CD4-positive, alpha-beta T cell treated with Interleukin-17A for 1 hour (primary cell): ENCODE results near the gene RIPPLY3.
"Not testable (repeated sequence)": the region's sequence is repeated elsewhere in the genome, so short reads cannot be mapped to it uniquely, and the experiment has no call there.

Experiments
- DNase-seq: peaks from one replicate; pipeline ENCODE4 v3.0.0-alpha.2; 2020

RIPPLY3 gene

DNA sequence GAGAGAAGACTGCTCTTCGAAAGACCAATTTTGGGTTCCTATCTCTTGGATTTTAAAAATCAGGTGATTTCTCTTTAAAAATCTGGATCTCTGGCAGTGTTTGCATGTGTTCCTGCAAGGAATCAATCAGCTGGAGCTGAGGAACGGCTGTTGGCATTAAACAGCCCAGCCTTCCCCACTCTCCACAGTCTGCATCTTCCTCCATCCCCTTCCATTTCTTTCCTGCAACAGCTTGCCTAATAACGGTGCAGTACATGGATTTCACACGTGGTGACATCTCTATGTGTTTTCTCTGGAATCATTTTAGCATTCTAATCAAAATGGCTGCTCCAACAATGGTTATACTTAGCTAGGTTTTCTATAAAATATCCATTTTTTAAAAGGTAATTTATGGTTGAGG, 20.0 kb downstream of the RIPPLY3 start:
- DNase-seq, result no peak

DNA sequence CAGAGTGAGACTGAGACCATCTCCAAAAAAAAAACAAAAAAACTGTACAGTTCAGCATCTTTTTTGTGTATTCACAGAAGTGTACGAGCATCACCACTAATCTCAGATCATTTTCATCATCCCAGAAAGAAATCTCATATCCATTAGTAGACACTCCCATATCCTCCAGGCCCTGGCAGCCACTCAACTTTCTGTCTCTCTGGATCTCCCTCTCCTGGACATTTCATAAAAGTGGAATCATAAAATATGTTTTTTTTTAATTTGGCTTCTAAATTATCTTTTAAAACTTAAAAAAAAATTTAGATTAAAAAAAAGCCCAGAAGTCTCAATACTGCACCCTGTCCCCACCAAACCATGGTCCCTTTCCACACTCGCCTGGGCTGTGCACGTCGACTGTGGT, 22.1 kb downstream of the RIPPLY3 start:
- DNase-seq, result no peak

DNA sequence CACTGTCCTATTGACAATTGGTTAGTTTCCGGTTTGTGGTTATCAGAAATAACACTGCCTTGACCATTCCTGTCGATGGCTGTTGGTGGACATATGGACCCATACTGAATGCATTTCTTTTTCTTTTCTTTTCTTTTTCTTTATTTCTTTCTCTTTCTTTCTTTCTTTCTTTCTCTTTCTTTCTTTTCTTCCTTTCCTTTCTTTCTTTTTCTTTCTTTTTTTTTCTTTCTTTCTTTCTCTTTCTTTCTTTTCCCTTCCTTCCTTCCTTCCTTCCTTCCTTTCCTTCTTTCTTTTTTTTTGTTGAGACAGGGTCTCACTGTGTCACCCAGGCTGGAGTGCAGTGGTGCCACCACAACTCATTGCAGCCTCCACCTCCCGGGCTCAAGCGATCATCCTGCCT, 24.4 kb downstream of the RIPPLY3 start:
- no peak for DNase-seq

DNA sequence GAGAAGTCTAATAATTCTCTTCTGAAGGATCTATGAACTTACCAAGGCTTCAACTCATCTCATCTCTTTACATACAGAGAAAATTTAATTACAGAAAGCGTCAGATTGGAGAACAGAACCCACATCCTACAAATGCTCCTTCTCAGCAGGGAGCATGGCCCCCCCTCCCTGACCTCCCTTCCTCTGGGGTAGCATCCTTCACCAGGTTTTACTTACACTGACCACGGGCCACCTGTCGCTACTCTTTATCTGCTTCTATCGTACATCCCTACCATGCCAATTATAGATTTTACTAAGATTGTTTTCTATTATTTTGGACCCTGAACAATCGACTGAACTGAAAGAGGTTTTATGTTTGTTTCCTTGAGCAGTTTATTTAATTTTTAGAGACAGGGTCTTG, 25.8 kb downstream of the RIPPLY3 start:
- no peak for DNase-seq

DNA sequence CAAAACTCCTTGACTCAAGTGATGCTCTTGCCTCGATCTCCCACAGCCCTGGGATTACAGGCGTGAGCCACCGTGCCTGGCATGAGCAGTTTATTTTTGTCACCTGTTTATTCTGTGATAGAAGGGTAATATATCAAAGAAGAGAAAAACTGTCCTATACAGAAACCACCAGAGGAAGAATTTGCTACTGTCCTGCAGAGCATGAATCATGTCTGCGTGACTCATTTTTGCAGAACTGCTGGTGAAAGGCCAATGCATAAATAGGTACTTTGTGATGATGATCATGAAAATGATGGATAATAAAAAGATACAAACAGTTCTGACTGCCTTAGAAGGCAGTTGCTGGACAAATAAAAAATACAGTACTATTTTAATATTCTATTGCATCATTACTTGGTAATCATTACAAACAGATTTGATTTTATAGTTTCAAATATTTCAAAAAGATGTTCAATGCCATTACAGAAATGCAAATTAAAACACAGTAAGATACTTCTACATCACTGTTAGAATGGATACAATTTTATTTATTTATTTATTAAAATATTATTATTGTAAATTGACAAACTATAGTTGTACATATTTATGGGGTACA, 26.5 kb downstream of the RIPPLY3 start:
- DNase-seq, result no peak

DNA sequence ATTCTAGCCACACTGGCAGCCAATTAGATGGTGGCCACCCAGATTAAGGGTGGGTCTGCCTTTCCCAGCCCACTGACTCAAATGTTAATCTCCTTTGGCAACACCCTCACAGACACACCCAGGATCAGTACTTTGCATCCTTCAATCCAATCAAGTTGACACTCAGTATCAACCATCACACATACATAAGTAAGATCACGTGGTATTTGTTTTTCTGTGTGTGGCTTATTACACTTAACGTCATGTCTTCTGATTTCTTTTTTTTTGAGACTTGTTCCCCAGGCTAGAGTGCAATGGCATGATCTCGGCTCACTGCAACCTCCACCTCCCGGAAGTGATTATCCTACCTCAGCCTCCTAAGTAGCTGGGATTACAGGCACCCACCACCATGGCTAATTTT, 27.9 kb downstream of the RIPPLY3 start:
- DNase-seq, result not testable (repeated sequence)

DNA sequence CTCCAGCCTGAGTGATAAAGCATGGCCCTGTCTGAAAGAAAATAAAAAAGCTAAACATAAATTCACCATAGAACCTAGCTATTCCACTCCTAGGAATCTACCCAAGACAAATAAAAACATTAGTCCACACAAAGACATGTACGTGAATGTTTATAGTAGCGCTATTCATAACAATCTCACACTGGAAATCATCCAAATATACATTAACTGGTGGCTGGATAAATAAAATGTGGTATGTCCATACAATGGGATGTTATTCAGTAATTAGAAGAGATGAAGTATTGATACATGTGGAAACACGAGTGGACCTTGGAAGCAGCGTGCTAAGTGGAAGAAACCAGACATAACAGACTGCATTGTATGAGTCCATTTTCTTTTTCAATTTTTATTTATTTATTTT, 29.7 kb downstream of the RIPPLY3 start:
- no peak for DNase-seq

DNA sequence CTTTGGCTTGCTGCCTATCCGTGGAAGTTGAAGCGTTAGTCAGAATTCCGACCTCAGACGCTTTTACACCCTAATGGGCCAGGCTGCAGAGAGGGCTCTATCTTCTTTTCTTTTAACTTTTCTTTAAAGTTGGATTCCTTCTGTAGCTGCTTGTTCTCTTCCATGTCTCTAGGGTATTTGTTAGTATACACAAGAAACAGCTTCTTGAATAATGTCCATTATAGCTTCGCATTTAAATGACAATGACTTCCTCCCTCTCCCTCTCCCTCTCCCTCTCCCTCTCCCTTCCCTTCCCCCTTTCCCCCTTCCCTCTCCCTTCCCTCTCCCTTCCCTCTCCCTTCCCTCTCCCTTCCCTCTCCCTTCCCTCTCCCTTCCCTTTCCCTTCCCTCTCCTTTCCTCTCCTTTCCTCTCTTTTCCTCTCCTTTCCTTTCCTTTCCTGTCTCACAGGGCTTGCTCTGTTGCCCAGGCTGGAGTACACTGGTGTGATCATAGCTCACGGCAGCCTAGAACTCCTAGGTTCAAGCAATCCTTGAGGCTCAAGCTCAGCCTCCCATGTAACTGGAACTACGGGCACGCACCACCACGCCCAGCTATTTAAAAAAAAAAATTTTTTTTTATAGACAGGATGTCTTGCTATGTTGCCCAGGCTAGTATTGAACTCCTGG, 33.0 kb downstream of the RIPPLY3 start:
- no peak for DNase-seq

DNA sequence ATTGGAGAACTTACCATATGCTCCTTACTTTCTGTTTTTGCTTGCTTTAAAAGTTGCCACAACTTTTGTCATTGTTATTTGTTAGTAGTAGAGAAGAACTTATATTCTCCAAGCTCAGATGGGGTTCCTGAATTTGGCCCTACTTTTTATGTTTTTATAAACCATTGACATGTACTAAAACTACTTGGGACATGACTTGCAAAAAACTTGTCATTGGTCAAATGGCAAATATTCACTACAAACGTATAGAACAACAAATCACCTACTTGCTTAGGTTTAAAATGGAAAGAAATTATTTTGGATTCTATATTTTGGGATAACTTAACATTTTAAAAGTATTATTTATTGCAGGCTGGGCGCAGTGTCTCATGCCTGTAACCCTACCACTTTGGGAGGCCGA, 33.7 kb downstream of the RIPPLY3 start:
- no peak for DNase-seq

DNA sequence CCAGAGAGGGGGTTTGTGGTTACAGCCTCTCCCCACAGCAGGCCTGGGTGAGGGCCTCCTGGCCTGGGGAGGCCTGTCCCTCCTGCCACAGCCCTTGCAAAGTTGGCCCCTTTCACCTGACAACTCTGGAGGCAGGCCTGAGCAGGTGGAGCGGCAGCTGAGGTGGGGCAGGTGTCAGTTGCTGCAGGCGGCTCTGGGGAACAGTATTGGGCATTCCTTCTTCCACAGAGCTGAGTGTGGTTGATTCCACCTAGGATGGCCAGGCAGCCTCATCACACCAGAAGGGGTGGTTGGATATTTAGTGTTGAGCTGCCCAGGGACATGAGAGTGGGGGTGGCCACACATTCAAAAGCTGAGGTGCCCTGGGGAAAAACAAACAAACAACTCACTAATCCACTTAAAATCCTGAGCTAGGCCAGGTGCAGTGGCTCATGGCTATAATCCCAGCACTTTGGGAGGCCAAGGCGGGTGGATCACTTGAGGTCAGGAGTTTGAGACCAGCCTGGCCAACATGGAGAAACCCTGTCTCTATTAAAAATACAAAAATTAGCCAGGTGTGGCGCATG, 35.3 kb downstream of the RIPPLY3 start:
- DNase-seq, result no peak

DNA sequence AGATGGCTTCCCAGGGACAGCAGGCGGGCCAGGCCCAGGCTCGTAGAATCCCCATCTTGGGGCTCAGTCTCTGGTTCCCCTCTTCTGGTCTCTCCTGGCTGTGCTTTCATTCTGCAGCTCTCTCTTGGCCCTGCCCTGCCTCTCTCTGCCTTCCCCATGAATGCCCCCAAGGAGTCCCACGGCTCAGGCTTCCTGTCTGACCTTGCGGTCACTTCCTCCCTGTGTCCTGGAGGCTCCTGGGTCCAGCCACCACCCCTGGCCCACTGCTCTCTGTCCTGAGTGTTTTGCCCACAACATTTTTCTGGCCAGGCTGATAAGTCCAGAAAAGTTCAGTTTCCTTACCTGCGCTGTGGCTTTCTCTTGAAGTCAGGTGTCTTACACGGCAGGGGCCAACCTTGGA, 37.3 kb downstream of the RIPPLY3 start:
- DNase-seq, result no peak

DNA sequence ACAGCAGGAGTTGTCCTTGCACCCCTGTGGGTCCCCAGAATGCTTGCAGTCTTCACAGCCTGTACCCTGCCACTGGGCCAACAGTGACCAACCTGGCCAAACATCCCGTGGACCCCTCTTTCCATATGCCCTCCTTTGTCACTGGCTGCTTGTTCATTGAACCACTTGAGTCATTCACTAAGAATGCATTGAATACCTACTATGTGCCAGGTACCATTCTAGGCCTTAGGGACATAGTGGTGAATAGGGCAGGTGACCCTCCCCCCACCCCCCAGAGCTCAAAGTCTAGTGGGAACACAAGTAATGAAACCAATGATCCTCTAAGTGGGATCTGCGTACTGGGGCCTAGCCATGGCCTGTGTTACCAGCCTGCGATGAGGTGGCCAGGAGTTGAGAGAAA, 38.1 kb downstream of the RIPPLY3 start:
- no peak for DNase-seq

DNA sequence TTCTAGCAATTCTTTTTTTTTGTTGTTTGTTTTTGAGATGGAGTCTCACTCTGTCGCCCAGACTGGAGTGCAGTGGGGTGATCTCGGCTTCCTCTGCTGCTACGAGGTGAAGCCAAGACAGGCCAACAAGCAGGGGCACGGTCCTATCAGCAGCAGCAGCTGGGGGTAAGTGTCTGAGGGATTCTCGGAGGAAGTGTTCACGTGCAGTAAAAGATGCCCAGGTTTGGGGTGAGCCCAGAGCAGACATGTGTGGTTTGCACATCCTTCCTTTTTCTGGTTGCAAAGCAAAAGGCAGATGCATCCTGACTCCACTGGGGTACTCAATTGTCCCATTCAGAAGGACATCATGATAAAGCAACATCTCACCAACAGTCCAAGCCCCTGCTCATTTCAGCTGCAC, 38.6 kb downstream of the RIPPLY3 start:
- peak; percentile 7 for DNase-seq

DNA sequence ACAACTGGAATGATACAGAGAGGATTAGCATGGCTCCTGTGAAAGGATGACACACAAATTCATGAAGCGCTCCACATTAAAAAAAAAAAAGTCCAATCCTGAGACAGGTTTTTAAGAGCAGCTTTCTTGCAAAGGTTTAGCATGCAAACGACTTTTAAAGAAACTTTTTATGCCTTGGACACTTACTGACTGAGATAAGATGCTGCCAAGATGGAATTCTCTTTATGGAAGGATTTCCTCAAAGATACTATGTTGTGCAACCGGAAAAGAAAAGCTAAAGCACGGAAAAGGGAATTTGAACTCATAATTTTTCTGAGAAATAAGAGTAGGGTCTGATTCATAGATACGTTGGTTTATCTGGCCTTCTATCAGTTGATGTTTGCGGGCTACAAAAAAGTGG, 39.1 kb downstream of the RIPPLY3 start:
- no peak for DNase-seq

DNA sequence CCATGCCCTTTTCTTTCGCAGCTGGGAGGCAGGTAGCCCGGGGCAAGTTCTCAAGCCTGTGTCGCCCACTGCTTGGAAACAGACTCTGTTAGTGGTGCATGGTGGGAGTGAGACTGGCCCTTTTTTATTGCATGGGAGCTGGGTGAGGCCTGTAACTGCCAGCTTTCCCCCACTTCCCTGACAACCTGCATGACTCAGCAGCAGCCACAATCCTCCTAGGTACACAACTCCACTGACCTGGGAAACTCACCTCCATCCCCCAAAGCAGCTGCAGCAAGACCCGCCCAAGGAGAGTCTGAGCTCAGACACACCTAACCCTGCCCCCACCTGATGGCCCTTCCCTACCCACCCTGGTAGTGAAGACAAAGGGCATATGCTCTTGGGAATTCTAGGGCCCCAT, 40.6 kb downstream of the RIPPLY3 start:
- DNase-seq, result no peak

DNA sequence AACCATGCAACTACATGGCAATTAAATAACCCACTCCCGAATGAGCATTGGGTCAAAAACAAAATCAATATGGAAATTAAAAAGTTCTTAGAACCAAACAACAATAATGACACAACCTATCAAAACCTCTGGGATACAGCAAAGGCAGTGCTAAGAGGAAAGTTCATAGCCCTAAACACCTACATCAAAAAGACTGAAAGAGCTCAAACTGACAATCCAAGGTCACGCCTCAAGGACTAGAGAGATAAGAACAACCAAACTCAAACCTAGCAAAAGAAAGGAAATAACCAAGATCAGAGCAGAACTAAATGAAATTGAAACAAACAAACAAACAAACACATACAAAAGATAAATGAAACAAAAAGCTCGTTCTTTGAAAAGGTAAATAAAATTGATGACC, 43.2 kb downstream of the RIPPLY3 start:
- not testable (repeated sequence) for DNase-seq

DNA sequence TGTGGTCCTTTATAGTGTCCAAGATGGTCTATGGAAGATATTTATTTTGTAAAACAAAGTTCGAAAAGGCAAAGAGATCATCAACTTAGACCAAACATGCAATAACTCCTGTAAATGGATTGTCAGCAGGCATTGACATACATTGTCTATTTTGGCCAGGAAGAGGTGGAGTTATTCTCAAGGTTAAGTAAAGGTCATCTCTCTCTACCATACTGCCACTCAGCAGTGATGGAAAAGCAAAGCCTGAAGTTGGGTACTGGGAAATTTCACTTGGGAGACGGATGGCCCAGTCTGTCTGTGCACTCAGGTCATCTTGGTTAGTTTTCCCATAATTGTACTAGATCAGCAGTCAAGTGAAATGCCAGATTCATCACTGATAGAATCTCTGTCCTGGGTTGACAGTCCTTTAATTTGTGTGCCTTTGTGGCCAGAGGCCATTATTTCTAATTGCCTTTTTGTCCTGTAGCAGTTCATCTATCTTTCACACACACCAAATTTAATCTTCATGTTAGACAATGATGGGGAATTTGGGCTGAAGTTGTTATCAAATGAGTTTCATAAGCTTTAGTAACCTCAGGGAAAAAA, 48.9 kb downstream of the RIPPLY3 start:
- DNase-seq, result no peak

DNA sequence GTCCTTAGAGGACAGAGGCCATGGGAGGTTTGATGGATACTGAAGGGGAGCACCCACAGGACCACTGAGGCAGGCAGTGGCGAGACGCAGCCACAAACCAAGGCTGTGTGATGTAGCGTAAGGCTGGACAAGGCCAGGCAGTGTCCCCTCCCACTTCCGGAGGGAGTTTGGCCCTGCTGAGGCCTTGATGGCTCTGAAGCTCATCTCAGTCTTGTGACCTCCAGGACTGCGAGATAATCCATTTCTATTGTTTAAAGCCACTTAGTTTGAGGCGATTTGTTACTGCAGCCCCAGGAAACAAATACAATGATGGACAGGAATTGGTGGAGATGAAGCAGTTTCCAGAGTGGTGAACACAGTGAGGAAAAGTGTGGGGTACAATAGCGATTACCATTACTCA, 51.1 kb downstream of the RIPPLY3 start:
- DNase-seq, result no peak

DNA sequence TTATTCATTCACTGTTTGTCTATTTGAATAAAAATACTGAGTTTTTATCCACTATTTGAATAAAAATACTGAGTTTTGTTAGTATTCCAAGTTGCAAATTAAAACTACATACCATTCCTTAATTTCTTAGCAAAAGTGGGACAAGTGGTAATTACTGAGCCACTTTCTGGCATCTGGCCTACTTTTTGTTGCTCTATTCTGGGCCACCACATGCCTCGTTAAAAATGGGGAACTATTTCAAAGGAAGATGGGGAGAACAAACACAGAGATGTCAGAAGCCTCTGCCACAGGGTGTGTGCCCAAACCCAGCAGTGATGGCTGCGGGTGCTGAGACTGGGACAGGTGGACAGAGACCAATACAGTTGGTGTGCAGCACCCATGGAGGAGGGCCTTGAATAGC, 51.8 kb downstream of the RIPPLY3 start:
- no peak for DNase-seq

DNA sequence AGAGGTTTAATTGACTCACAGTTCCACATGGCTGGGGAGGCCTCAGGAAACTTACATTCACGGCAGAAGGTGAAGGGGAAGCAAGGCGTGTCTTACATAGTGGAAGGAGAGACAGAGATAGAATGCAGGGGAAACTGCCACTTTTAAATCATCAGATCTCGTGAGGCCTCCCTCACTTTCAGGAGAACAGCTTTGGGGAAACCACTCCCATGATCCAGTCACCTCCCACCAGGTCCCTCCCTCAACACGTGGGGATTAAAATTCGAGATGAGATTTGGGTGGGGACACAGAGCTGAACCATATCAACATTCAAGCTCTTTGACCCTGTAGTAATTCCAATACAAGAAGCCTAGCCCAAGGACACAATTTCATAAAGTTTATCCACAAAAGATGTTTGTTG, 52.7 kb downstream of the RIPPLY3 start:
- DNase-seq, result no peak

DNA sequence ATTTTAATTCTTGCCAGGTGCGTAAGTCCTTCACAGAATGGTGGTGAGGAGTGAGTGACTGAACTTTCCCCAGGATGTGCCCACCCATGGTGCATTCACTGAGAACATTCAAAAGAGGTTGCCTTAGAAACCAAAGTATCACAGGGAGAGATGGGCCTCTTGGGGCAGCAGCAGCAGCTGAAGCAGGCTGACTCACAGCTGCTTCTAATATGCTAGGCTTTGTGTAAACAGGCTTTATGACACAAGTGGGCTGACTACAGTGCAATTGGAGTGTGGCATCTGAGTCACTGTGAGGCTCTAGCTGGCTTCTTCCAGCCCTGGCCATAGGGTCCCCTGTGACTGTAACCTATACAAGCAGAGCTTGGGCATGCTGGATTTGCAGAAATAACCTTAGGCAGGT, 53.8 kb downstream of the RIPPLY3 start:
- DNase-seq, result no peak

DNA sequence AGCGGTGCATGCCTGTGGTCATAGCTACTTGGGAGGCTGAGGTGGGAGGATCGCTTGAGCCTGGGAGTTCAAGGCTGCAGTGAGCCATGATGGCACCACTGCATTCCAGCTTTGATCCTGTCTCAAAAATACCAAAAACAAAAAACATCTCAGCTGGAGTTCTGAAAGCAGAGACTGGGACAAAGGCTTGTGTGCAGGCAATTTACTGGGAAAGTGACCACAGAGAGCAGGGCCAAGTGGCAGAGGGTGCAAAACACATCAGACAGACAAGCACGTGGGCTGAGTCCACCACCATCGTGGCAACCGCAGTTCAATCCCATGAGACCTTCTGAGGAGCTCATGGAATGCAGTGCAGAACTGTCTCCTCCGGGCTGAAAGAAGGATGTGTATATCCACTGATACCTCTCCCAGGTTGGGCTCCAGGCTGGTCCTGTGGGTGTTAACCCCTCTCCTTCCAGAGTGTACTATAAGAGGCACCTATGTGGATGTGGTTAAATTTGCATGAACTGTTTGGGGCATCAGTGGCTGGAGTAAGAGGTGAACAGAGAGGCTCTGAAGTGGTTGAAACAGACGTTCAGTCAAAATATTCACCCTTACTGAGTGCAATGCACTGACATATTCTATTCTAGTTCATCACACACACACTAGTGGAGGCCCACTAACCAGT, 55.6 kb downstream of the RIPPLY3 start:
- DNase-seq, result no peak

DNA sequence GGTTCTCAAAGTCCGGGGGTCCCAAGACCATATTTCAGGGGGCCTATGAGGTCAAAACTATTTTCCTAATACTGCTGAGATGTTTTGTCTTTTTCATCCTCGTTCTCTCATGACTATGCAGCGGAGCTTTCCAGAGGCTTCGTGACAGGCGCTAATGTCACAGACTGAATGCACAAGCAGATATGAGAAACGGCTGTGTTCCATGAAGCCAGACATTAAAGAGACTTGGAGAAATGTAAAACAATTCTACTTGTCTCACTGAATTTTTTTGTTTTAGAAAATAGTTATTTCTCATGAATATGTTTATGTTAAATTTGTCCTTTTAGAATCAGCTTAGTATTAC, 56.1 kb downstream of the RIPPLY3 start:
- no peak for DNase-seq

DNA sequence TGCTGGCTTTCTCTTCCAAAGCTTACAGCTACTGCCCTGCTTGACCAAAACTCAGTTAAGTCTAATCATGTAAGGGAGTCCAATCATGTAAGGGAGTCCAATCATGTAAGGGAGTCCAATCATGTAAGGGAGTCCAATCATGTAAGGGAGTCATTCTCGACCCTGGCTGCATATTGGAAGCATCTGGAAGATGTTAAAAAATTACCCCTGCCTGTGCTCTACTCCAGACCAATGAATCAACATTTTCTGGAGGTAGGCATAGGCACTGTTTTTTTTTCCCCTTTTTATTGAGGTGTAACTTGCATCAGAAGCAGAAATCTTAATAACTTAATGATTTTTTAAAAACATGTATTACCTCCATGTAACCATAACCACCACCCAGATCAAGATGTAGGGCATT, 56.9 kb downstream of the RIPPLY3 start:
- DNase-seq, result no peak
